HFFc6 (cell line): ENCODE results near the gene TCHP. TPM values are rescaled to one million over a fixed set of nuclear protein-coding genes. Genes with fewer than 3 reads are reported as not detected.
A peak's percentile ranks its signal among the peaks of the same experiment; 100 is the strongest.

Source experiments
- DNase-seq: peaks from one replicate; pipeline ENCODE4 v3.0.0-alpha.2; 2018
- H3K27ac Mint-ChIP-seq: 2 replicates; pipeline ENCODE4 v1.8.0; 2020; ENCODE audit warnings: mild to moderate bottlenecking, mixed read lengths
- H3K27me3 Mint-ChIP-seq: 2 replicates; pipeline ENCODE4 v1.8.0; 2021; ENCODE audit warnings: mild to moderate bottlenecking, moderate library complexity, mixed read lengths; ENCODE audit not compliant: insufficient read depth
- H3K36me3 Mint-ChIP-seq: 2 replicates; pipeline ENCODE4 v1.8.0; 2021; ENCODE audit warnings: low read depth, mixed read lengths
- H3K4me1 Mint-ChIP-seq: 2 replicates; pipeline ENCODE4 v1.8.0; 2020; ENCODE audit warnings: low read depth, mixed read lengths
- H3K4me3 Mint-ChIP-seq: 2 replicates; pipeline ENCODE4 v1.8.0; 2020; ENCODE audit warnings: mild to moderate bottlenecking, moderate library complexity, mixed read lengths
- H3K9me3 Mint-ChIP-seq: 2 replicates; pipeline ENCODE4 v1.8.0; 2020; ENCODE audit warnings: mild to moderate bottlenecking, mixed read lengths
- total RNA-seq, 6 experiments: library from RNA; stranded (reverse); fragmentation: NEBNext Ultra II Directional; extraction: Animal tissue kit (Norgen Biotek cat#: 25700); gene quantifications; 2 replicates in 1 of 6; 3 replicates in 5 of 6; pipeline ENCODE4 v1.2.3, GENCODE V29; 2021
- TF ChIP-seq, protein P1 (sequence below): fragments of 200-600 bp; sonication (generic); IDR thresholded peaks from 2 replicates; pipeline ENCODE4 v1.5.0; 2021; ENCODE audit warnings: antibody characterized with exemption, mild to moderate bottlenecking

The TCHP gene
- total RNA-seq, 6 experiments from 2014 or later: 15.0 to 21.0 (median 18.2) TPM

DNA sequence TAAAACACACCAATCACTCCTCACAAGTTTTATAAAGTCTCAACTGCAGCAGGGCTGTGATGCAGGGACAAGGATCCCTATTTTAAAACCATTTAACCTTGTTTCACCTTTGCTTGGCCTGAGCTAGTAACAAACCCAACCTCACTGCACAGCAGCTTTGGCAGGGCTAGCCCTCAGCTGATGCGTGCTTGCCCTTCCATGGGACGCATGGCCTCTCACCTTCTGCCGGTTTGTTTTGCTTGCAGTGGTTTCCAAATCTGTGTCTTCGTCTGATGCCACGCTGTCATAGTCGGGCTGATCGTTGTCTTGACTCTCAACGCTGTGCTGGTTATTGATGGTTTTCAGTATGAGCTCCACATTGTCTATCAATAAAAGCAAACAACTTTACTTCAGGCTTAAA is 52.8 kb downstream of the TCHP start:
- DNase-seq: no peak
- no peaks in the 10 kb centered on the region for H3K27me3 Mint-ChIP-seq
- H3K4me3 Mint-ChIP-seq: peak overlapping the region; percentile 72
- peaks cover 66% of the 10 kb centered on the region for H3K4me1 Mint-ChIP-seq
- H3K9me3 Mint-ChIP-seq: no peaks in the 10 kb centered on the region
- peak overlapping the region; percentile 80 for H3K27ac Mint-ChIP-seq
- TF ChIP-seq, protein P1, sequence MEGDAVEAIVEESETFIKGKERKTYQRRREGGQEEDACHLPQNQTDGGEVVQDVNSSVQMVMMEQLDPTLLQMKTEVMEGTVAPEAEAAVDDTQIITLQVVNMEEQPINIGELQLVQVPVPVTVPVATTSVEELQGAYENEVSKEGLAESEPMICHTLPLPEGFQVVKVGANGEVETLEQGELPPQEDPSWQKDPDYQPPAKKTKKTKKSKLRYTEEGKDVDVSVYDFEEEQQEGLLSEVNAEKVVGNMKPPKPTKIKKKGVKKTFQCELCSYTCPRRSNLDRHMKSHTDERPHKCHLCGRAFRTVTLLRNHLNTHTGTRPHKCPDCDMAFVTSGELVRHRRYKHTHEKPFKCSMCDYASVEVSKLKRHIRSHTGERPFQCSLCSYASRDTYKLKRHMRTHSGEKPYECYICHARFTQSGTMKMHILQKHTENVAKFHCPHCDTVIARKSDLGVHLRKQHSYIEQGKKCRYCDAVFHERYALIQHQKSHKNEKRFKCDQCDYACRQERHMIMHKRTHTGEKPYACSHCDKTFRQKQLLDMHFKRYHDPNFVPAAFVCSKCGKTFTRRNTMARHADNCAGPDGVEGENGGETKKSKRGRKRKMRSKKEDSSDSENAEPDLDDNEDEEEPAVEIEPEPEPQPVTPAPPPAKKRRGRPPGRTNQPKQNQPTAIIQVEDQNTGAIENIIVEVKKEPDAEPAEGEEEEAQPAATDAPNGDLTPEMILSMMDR: no peak
- H3K36me3 Mint-ChIP-seq: peaks cover 47% of the 10 kb centered on the region

DNA sequence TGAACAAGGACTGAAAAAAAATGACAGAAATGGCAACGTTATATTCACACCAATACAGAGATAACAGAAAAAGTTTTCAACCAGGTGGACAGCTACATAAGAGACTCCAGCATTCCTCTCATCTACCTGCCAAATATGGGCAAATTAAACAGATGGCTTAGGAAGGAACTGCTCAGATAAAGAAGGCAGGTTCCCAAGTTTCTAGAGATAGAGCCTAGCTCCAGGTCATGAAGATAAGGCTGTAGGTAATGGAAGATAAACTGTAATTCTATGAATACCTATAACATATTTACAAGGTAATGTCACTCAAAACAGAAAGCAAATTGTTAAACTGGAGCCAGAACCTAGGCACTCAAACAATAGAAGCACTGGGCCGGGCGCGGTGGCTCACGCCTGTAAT is 53.6 kb downstream of the TCHP start:
- H3K36me3 Mint-ChIP-seq: peaks cover 45% of the 10 kb centered on the region
- no peak overlapping the region for H3K4me3 Mint-ChIP-seq
- H3K27me3 Mint-ChIP-seq: no peaks in the 10 kb centered on the region
- TF ChIP-seq, protein P1: no peak
- H3K9me3 Mint-ChIP-seq: no peaks in the 10 kb centered on the region
- no peak for DNase-seq
- peaks cover 61% of the 10 kb centered on the region for H3K4me1 Mint-ChIP-seq
- peak overlapping the region; percentile 80 for H3K27ac Mint-ChIP-seq

DNA sequence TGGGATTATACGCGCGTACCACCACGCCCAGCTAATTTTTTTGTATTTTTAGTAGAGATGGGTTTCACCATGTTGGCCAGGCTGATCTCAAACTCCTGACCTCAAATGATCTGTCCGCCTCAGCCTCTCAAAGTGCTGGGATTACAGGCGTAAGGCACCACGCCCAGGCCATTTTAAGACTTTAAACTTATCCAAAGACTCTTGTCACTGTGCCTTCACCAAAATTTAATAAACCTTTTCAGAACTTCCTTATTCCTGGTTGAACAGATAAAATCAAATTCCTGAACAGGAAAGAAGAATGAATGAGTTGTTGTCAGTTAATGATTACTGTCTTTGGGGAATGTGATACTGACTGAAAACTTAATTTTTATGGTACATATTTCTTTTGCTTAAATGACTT is 58.3 kb downstream of the TCHP start:
- DNase-seq: no peak
- Mint-ChIP-seq H3K27ac (0 out of 2 replicates have a peak overlapping the region, but pooled peaks have one; percentile 12), H3K9me3 (no peaks in the 10 kb centered on the region), H3K27me3 (no peaks in the 10 kb centered on the region), H3K4me1 (peaks cover 36% of the 10 kb centered on the region), H3K36me3 (peaks cover 37% of the 10 kb centered on the region), H3K4me3 (no peak overlapping the region; the same call in 1 of the 2 replicates)
- TF ChIP-seq, protein P1: no peak

DNA sequence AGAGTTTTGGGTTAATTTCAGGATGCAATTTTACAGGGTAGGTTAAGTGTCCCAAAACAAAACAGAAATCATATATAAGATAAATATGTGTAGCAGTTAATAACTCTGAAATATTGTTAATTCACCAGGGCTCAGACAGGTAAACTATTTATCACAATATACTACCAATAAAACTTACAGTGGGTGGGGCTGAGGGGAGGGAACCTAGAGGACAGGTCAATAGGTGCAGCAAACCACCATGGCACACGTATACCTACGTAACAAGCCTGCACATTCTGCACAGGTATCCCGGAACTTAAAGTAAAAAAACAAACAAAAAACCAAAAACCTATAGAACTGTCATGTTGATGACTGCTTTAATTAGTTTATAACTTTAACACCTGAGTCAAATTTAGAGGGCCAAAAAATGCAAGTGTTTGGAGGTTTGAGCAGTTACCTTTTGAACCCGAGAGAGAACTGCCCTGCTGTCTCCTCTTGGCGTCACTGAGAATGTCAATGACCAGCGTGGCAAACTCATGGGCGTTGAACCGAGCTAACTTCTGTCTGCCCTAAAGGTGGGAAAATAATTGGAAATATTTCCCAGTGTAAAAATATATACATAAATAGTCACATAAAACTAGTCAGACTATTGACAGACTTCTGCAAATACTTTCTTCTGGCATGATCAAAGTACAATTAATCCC is 59.5 kb downstream of the TCHP start:
- H3K4me1 Mint-ChIP-seq: peaks cover 37% of the 10 kb centered on the region
- TF ChIP-seq, protein P1: no peak
- no peaks in the 10 kb centered on the region; the same call in 1 of the 2 replicates for H3K27me3 Mint-ChIP-seq
- no peak overlapping the region for H3K27ac Mint-ChIP-seq
- H3K9me3 Mint-ChIP-seq: no peaks in the 10 kb centered on the region
- H3K36me3 Mint-ChIP-seq: peaks cover 41% of the 10 kb centered on the region
- H3K4me3 Mint-ChIP-seq: no peak overlapping the region
- no peak for DNase-seq

DNA sequence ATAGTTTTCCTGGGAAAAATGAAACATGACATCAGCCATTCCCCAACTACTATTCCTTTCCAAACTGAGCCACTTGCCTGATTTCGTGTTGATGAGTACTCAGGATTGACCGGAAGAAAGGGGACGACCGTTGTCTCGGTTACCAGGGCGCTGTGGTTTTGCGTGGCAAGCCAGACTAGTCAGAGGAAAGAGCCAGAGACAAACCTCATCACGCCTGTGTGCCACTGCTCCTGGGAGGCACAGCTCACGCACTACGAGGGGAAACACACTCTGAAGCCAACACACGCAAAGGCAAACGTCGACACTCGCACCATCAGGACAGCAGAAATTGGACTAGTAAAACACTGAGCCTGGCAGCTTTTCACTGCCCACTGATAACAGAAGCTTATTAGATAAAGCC is 61.1 kb downstream of the TCHP start:
- Mint-ChIP-seq H3K36me3 (peaks cover 53% of the 10 kb centered on the region), H3K4me1 (peaks cover 42% of the 10 kb centered on the region), H3K9me3 (no peaks in the 10 kb centered on the region), H3K27ac (peak overlapping the region; percentile 7; the same call in 1 of the 2 replicates), H3K27me3 (no peaks in the 10 kb centered on the region; the same call in 1 of the 2 replicates), H3K4me3 (no peak overlapping the region)
- no peak for DNase-seq
- TF ChIP-seq, protein P1: no peak
